NT2/D1 (cell line): Measurements from ENCODE around the gene DHX36.

ENCODE experiments used
- SUZ12 ChIP-seq: IDR thresholded peaks from 2 replicates; pipeline ENCODE4 v1.6.1; 2011; ENCODE audit not compliant: insufficient read length, insufficient read depth; ENCODE audit errors: extremely low read depth
- YY1 ChIP-seq: IDR thresholded peaks from 2 replicates; pipeline ENCODE4 v1.6.1; 2011; ENCODE audit not compliant: insufficient read length, insufficient read depth

DNA sequence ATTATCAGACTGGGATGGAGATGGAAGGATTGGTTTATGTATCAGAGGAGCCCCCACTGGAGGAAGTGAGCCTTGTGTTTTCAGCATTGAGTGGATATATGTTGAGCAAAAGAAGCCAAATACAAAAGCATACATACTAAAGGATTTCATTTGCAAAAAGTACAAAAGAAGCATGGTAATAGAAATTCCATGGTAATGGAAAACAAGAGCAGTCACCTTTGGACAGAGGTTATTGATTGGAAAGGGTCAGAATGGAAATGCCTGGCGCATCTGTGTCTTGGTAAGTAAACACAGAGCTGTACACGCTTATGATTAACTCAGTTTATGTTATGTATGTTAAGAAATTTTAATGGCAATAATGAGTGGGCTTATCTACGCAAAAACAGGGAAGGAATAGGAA, 72.7 kb downstream of the DHX36 start:
- TF ChIP-seq SUZ12 (no peak), YY1 (no peak)
